ENCODE results near the gene FAM184A. TPM values are rescaled to one million over a fixed set of nuclear protein-coding genes. Genes with fewer than 3 reads are reported as not detected.

The FAM184A gene
- total RNA-seq, 2 experiments from 2014 or later: not detected

DNA sequence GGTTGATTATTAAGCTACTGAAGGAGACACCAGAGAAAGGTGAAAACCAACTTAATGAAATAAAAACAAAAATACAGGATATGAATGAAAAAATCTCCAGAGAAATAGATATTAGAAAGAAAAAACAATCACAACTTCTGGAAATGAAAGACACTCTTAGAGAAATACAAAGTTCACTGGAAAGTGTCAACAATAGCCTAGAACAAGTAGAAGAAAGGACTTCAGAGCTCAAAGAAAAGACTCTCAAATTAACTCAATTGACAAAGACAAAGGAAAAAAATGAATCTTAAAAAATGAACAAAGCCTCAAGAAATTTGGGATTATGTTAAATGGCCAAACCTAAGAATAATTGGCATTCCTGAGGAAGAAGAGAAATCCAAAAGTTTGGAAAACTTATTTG lies 133.2 kb downstream of the FAM184A start:
- ChIA-PET CTCF (ENCODE audit: unreplicated experiment) (no interaction called here), POLR2A (interaction anchor here (0.7 kb wide), 2 partner anchors 11 to 581 kb away, joined by 3 read pairs; partner anchors contain the start of gene MCM9)
- Histone ChIP-seq H3K4me1 (ENCODE audit: insufficient read depth, low read length, poor library complexity, severe bottlenecking) (no peaks in the 10 kb centered on the region), H3K4me3 (ENCODE audit: low read depth, low read length, poor library complexity, severe bottlenecking) (no peak overlapping the region), H3K9me3 (ENCODE audit: low read length) (peaks cover 7% of the 10 kb centered on the region; the same call in 1 of the 2 replicates), H3K79me2 (ENCODE audit: insufficient read depth, low read depth, low read length) (no peaks in the 10 kb centered on the region), H3K9me2 (ENCODE audit: insufficient read depth, low read length) (no peaks in the 10 kb centered on the region), H3K27ac (ENCODE audit: low read depth, low read length, poor library complexity, severe bottlenecking) (no peak overlapping the region), H4K20me1 (ENCODE audit: insufficient read depth, low read length) (no peaks in the 10 kb centered on the region), H3K4me2 (ENCODE audit: low read length) (no peak overlapping the region), H3K36me3 (ENCODE audit: insufficient read depth, low read length) (no peaks in the 10 kb centered on the region), H2AFZ (ENCODE audit: low read length) (no peak overlapping the region)
- BruUV-seq (replicated peaks): no TSS peak
- no peak for DNase-seq (ENCODE audit: low spot score)
- TF ChIP-seq, protein P1, sequence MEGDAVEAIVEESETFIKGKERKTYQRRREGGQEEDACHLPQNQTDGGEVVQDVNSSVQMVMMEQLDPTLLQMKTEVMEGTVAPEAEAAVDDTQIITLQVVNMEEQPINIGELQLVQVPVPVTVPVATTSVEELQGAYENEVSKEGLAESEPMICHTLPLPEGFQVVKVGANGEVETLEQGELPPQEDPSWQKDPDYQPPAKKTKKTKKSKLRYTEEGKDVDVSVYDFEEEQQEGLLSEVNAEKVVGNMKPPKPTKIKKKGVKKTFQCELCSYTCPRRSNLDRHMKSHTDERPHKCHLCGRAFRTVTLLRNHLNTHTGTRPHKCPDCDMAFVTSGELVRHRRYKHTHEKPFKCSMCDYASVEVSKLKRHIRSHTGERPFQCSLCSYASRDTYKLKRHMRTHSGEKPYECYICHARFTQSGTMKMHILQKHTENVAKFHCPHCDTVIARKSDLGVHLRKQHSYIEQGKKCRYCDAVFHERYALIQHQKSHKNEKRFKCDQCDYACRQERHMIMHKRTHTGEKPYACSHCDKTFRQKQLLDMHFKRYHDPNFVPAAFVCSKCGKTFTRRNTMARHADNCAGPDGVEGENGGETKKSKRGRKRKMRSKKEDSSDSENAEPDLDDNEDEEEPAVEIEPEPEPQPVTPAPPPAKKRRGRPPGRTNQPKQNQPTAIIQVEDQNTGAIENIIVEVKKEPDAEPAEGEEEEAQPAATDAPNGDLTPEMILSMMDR (conservative IDR thresholded peaks at IDR 0.05; ENCODE audit: low read length): no peak
- no peak for TF ChIP-seq EZH2phosphoT487 (IDR thresholded peaks at IDR 0.05; ENCODE audit: borderline replicate concordance, low read depth, low read length)
- intact Hi-C loops (cut with micrococcal nuclease; ENCODE audit: unreplicated experiment): no loop called here

DNA sequence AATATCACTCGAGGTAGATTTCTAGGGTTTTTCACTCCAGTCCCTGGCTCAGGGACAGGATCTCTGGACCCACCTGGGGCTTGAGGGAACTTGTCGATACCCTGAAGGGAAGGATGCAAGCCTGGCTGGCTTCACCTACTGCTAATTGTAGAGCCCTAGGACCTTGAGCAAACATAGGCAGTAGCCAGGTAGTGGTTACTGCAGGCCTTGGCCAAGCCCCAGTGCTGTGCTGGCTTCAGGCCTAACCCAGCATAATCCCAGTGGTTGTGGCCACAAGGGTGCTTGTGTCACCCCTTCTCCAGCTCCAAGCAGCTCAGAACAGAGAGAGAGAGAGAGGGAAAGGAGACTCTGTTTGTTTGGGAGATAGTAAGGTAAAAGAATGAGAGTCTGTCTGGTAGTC lies 137.7 kb downstream of the FAM184A start:
- POLR2A ChIA-PET: no interaction called here
- intact Hi-C loops (cut with micrococcal nuclease; ENCODE audit: unreplicated experiment): no loop called here
- TF ChIP-seq, protein P1 (conservative IDR thresholded peaks at IDR 0.05; ENCODE audit: low read length): no peak
- no peak for TF ChIP-seq EZH2phosphoT487 (IDR thresholded peaks at IDR 0.05; ENCODE audit: borderline replicate concordance, low read depth, low read length)

DNA sequence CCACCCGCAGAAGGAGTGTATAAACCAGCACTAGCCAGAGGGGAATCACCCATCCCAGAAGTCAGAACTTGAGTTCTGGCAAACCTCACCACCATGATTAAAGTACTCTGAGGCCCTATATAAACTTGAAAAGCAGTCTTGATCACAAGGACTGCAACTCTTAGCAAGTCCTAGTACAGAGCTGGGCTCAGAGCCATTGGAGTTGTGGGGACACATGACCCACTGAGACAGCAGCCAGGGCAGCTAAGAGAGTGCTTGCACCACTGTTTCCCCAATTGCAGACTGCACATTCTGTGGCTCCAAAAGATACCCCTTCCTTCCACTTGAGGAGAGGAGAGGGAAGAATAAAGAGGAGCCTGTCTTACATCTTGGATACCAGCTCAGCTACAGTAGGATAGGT lies 138.8 kb downstream of the FAM184A start:
- Histone ChIP-seq H3K9me2 (ENCODE audit: insufficient read depth, low read length) (no peaks in the 10 kb centered on the region), H3K4me1 (ENCODE audit: insufficient read depth, low read length, poor library complexity, severe bottlenecking) (no peaks in the 10 kb centered on the region), H3K79me2 (ENCODE audit: insufficient read depth, low read depth, low read length) (peaks cover 5% of the 10 kb centered on the region; the same call in 1 of the 2 replicates), H3K4me2 (ENCODE audit: low read length) (no peak overlapping the region), H3K4me3 (ENCODE audit: low read depth, low read length, poor library complexity, severe bottlenecking) (no peak overlapping the region), H3K27ac (ENCODE audit: low read depth, low read length, poor library complexity, severe bottlenecking) (no peak overlapping the region), H2AFZ (ENCODE audit: low read length) (no peak overlapping the region), H3K9me3 (ENCODE audit: low read length) (peaks cover 1% of the 10 kb centered on the region; the same call in 1 of the 2 replicates), H3K36me3 (ENCODE audit: insufficient read depth, low read length) (no peaks in the 10 kb centered on the region; the same call in 1 of the 2 replicates), H4K20me1 (ENCODE audit: insufficient read depth, low read length) (no peaks in the 10 kb centered on the region)
- ChIA-PET CTCF (ENCODE audit: unreplicated experiment) (no interaction called here), POLR2A (no interaction called here)
- no peak for TF ChIP-seq EZH2phosphoT487 (IDR thresholded peaks at IDR 0.05; ENCODE audit: borderline replicate concordance, low read depth, low read length)
- TF ChIP-seq, protein P1 (conservative IDR thresholded peaks at IDR 0.05; ENCODE audit: low read length): no peak
- DNase-seq (ENCODE audit: low spot score): no peak
- no TSS peak for BruUV-seq (replicated peaks)
- intact Hi-C loops (cut with micrococcal nuclease; ENCODE audit: unreplicated experiment): no loop called here

More for the DNA sequence above, 137.7 kb downstream of the FAM184A start:
- Histone ChIP-seq H3K79me2 (ENCODE audit: insufficient read depth, low read depth, low read length) (no peaks in the 10 kb centered on the region), H3K4me3 (ENCODE audit: low read depth, low read length, poor library complexity, severe bottlenecking) (no peak overlapping the region), H4K20me1 (ENCODE audit: insufficient read depth, low read length) (no peaks in the 10 kb centered on the region), H3K36me3 (ENCODE audit: insufficient read depth, low read length) (no peaks in the 10 kb centered on the region; the same call in 1 of the 2 replicates), H3K9me2 (ENCODE audit: insufficient read depth, low read length) (no peaks in the 10 kb centered on the region), H3K4me1 (ENCODE audit: insufficient read depth, low read length, poor library complexity, severe bottlenecking) (no peaks in the 10 kb centered on the region), H3K27ac (ENCODE audit: low read depth, low read length, poor library complexity, severe bottlenecking) (no peak overlapping the region), H3K4me2 (ENCODE audit: low read length) (no peak overlapping the region), H3K9me3 (ENCODE audit: low read length) (peaks cover 7% of the 10 kb centered on the region; the same call in 1 of the 2 replicates), H2AFZ (ENCODE audit: low read length) (no peak overlapping the region)
- CTCF ChIA-PET (ENCODE audit: unreplicated experiment): no interaction called here
- BruUV-seq (replicated peaks): no TSS peak
- no peak for DNase-seq (ENCODE audit: low spot score)

All from OCI-LY7 (cell line).